ENCODE measurements around the gene EIF4E.
A peak's percentile ranks its signal among the peaks of the same experiment; 100 is the strongest.
"Not testable (repeated sequence)": the region's sequence is repeated elsewhere in the genome, so short reads cannot be mapped to it uniquely, and the experiment has no call there.

The EIF4E gene

DNA sequence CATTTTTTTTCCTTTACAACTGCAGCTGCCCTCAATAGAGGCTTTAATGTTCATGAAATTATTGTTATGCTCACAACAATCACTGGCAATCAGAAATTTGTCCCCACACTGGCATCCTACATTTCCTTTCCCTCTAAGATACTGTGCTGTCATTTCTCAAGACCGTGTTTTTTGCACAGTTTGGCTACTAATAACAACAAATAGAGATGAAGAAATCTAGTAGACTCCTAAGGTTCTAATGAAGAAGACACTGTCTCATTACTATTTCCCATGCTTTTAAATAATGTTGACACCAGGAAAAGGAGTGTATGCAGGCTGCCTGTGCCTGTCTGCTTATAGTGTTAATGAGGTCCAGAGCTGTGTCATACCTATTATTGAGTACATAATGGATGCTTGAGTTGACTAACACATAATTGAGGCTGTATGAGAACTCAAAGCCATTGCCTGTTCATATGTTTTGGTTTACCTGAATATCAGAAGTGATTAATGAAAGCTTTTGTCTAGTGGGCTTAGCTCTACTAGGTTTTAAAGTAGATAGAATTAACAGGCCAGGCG is 1.5 kb upstream of the EIF4E start:
- no peak for DNase-seq

DNA sequence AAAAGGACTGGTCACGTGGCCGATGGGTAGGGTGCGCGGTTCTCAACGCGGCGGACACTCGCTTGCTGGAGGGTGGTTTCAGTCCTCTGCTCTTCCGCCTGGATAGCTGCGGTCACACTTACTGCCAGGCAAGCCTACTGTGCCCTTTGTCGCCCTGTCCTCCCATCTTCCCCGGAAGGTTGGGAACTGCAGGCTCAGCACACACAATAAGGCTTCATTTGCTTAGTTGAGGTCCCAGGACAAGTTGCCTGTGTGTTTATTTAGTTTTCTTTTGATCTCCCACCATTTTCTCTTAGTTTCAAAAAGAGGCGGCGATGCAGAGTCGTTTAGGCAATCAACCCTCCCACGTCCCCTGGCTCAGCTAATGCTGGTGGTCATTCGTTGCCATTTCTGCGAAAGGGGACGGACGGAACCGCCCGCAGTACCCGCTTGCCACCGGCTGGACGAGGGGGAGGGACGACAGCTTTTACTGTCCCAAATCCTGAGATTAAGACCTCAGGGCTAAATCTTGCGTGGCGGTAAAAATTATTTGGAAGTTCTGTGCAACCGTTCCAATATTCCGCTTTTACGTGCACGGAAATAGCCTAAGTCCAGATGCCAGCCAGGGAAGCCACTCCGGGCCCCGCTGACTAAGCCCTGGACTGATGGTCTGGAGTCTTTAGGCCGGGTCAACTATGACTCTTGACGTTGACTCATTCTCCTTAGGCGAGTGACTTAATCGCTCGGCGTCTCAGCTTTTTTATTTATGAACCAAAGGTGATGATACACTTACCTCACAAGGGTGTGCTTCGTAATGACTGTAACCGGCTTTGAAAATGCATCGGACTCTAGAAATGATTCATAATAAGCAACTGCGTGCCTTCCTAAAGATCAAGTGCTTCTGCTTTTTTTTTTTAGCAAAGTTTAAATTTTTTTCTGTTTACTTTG is 671 bp upstream of the EIF4E start:
- DNase-seq = no peak

DNA sequence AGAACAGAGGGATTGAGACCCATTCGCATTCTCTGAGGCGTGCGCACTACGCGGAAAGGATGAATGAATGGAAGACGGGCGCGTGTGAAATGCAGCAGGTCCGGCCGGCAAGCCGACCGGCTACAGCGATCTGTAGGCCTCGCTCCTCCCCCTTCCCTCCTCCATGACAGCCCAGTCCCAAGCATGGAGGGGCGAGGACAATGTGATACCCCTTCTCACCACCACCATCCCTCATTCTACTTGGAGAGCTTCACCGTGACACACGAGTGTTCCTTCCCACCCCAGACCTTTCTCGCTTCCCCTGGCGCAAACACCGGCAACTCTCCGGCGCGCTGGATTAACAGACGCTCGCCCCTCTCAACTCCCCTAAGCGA is 815 bp downstream of the EIF4E start:
- DNase-seq = peak; percentile 35

DNA sequence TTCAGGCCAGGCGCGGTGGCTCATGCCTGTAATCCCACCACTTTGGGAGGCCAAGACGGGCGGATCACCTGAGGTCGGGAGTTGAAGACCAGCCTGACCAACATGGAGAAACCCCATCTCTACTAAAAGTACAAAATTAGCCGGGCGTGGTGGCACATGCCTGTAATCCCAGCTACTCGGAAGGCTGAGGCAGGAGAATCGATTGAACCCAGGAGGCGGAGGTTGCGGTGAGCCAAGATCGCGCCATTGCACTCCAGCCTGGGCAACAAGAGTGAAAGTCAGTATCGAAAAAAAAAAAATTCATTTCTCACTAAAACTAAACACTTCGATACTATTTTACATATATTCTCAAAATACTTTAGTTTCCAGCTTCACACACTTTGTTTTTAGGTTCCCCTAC is 2.7 kb downstream of the EIF4E start:
- DNase-seq = not testable (repeated sequence)

DNA sequence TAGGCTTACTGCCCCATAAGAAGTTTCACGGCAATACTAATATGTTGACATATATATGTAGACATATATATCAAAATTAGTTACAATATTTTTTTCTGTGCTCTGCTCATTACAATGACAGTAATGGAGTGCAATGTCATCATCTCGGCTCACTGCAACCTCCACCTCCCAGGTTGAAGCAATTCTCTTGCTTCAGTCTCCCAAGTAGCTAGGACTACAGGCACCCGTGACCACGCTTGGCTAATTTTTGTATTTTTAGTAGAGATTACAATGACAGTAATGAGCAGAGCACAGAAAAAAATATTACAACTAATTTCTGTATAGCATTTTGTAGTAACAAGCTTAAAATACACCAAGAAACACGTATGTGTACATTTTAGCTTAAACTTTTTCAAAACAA is 7.6 kb downstream of the EIF4E start:
- DNase-seq = no peak

DNA sequence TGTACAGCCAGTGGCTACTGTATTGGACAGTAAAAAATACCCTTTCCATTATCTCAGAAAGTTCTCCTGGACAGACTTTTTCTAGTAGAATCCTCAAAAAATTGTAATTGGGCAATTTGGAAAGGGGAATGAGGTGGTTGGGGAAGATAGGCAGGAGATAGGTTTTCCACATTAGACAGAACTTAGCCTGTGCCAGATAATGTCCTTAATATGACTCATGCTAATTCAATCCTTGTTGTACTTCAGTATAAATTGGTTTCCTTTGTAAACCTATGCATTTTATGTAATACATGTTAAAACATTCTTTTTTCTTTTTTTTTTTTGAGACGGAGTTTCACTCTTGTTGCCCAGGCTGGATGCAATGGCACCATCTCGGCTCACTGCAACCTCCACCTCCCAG is 8.9 kb downstream of the EIF4E start:
- no peak for DNase-seq

DNA sequence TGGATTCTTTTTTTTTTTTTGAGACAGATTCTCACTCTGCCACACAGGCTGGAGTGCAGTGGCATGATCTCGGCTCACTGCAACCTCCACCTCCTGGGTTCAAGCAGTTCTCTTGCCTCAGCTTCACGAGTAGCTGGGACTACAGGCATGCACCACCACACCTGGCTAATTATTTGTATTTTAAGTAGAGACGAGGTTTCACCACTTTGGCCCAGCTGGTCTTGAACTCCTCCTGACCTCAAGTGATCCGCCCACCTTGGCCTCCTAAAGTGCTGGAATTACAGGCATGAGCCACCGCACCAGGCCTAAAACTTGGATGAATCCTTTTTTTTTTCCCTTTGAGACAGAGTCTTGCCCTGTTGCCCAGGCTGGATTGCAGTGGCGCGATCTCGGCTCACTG is 18.2 kb downstream of the EIF4E start:
- not testable (repeated sequence) for DNase-seq

DNA sequence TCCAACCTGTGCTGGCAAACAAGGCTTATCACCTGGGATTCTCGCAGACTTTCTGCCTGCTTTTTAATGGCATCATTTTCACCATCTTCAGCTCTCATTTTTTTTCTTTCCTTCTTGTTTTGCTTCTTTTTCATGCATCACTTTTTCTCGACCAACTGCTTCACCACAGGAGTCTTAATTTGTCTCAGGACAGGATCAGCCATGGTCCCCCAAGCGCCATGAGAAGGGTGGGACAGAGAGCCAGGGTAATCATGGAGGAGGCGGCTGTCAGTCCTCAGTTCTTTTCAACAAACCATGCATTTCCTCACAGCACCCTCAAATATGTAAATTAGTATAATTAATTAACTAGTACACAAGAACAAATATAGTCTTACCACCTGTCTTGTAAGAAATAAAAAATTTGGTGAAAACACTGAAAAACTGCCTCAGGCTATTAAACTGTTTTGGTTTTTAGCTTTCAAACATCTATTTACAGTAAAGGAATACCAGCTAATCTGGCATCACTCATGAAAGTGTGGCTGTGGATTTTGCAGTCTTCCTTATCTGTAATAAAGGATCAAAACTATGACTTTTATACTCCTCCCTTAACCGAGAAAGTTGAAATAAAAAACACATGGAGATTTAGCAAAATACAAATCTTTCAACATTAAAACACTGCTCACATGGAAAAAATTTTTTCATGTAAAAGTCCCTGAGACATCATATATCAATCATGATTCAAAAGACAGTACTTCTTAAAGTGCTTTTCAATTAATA is 19.1 kb downstream of the EIF4E start:
- no peak for DNase-seq

DNA sequence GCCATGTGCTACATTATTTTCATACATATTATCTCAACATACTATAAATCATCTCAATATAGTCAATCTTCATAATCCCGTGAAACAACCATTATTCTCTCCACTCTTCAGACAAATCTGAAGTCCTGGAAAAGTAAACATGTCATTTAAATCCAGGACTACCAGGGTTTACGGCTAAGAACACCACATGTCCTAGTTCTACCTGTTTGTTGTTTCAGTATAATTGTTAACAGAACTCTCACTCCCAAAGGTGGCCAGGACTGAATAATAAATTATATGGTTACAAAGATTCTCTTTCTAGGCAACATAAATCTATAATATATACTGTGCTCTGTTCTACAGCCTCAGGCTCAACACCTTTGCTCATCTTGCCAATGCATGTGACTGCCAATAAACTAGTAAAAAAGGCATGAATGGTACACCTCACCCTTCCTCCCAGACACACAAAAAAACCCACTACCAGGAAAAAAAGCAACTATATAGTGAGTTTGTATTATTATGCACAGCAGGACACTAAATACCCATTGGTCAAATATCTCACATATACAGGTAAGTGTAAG is 20.1 kb downstream of the EIF4E start:
- DNase-seq = no peak

DNA sequence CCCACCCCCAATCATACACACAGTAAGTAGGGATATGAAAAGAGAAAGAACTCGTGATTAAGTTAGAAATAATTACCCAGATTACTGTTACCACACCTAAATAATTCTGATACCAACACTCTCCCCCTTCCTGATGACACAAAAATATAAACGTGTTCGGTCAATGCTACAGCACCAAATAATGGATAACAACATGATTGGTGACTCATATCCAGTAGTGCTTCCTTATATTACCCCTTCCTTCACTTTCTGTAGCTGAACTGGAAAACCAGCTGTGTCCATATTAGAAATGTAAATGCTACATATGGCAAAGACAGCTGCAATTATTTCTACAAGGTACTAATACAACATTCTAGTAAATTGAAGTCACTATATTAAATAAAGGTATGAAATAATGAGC is 20.8 kb downstream of the EIF4E start:
- no peak for DNase-seq

DNA sequence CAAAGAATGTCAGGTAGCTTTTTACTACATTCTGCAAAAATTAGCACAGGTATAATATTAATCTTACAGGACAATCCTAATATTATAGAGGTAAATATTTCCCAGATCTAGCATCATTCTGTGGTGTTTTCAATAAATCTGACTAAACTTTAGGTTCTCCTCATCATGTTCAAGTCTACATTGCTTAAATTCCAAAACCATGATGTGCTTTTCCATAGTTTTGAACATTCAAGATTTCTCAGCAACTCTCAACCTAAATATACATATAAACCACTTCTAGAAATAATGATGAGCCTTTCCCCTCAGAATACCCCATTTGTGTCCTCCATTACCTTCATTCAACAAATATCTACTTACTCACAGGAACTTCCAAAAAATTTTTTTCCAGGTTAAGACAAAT is 23.1 kb downstream of the EIF4E start:
- DNase-seq = no peak

DNA sequence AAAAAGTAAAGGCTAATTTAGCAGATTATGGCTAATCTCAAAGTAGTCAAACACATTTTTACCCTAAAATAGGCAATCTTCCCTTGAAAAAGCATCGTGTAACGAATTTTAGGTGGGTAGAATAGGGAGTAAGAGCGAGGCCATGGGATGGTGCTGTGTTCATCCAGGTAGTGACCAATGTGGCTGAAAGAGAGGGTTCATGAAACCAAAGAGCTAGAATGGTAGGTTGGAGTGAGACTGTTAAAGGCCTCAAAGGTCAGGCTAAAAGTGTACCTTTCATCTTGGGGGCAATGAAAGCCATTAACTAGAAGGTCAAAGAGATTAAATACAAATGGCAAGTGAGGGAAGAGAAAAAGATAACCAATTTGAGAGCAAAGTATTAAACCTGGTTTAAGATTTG is 23.6 kb downstream of the EIF4E start:
- no peak for DNase-seq

DNA sequence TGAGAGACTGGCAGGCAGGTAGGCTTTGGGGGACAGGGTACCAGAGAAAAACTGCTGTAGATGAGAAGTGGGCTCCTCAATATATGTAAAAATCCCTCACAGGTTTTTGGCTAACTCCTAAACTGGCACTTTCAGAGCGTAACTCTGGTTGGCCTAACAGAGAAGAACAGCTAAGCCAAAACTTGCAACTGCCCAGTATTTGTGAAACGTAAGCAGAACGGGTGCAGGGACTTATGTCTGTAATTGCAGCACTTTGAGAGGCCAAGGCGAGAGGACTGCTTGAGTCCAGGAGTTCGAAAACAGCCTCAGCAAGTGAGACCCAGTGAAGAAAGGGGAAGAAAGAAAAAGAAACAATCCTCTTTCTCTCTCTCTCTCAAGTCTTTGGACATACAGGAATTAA is 25.0 kb downstream of the EIF4E start:
- no peak for DNase-seq

DNA sequence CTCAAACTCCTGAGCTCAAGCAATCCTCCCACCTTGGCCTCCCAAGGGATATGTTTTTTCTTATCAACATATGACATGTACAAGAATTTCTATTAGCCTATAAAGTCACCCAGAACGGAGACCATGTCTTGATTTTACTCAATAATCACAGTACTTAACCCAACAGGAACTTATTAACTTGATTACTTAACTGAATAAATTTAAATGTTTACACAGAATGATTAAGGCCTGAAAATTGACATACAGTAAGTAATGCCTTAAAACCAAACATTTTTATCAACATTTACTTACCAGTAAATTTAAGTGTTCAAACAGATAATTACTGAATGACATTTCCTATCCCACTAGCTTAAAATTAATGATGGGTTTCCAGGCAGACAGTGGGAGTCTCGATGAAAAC is 25.4 kb downstream of the EIF4E start:
- DNase-seq = no peak

DNA sequence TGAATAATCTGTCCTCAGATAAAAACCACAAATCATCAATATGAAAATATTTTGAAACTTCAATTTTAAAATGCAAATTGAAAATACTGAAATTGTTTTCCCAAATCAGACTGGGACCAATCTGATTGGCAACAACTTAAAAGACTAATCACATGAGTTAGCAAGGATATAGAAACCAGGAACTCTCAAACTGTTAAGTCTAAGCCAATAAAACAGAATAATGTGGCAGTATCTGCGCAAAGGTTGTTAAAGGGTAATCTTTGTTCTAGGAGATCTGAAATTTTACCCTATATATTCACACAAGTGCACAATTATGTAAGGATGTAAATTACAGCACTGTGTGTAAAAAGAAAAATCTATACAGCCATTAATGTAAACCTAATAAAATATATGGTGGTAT is 29.7 kb downstream of the EIF4E start:
- no peak for DNase-seq

DNA sequence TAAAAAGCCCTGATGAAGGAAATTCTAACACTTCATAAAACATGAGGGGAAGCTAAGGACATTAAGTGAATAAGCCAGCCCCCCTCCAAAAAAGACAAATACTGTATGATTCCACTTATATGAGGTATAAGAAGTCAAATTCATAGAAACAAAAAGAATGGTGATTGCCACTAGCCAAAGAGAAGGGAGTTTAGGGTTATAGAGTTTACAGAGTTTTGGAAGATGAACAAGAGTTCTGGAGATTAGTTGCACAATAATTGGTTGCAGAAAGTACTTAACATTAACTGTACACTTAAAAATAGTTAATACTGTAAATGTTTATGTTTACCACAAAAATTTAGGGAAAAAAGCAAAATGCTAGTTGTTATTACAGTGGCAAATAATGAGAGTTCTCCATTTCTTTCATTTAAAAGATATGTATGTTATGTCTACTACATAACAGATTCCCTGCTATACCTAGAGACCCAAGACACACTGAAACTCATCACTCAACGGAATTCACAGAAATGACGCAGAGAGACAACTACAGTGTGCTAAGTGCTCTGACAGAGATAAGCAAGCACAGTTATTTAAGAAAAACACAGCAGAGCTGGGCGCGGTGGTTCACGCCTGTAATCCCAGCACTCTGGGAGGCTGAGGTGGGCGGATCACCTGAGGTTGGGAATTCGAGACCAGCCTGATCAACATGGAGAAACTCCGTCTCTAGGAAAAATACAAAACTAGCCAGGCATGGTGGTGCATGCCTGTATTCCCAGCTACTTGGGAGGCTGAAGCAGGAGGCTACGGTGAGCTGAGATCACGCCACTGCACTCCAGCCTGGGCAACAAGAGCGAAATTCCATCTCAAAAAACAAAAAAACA is 37.2 kb downstream of the EIF4E start:
- DNase-seq = no peak

DNA sequence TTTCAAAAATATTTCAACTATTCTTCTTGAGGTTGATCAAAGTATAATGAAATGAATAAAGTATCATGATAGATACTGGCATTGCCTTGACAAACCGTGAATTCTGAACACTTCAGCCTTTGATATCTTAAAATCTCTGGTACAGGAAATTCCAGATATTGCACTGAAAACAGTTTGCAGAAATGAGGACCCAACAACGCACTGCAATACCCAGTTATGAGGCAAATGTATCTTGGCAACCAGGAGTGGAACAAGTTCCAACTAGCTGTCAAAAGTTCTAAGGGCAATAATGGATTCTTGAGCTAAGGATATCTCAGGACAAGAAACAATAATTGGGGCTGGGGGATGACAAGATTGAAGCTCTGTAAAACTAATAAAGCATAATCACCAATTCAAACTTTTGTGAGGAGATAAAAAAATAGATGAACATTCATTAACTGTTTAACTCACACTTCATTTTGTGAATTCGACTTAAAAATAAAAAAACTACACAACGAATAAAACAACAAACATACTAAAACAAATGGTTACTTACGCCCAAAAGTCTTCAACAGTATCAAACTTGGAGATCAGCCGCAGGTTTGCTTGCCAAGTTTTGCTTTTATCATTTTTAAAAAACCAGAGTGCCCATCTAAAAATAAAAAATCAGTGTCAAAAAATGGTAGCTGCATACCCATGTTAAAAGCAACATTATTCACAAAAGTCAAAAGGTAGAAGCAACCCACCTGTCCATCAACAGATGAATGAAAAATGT is 38.1 kb downstream of the EIF4E start:
- DNase-seq = no peak

DNA sequence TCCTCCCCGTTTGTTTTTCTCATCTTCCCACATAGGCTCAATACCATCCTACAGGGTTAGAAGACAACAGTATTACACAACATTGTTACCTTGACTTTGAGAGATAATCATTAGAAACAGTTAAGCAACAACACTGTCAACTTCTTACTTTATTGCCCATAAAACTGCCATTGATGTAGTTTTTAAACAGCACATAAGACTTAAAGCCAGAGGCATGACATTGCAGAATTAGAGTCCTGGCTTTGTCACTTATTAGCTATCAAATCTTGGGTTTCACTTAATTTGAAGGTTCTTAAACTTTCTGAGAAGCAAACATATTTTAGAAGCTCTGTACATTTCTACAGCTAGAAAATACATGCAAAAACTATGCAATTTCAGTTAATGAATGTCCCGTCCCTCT is 41.8 kb downstream of the EIF4E start:
- DNase-seq = no peak

DNA sequence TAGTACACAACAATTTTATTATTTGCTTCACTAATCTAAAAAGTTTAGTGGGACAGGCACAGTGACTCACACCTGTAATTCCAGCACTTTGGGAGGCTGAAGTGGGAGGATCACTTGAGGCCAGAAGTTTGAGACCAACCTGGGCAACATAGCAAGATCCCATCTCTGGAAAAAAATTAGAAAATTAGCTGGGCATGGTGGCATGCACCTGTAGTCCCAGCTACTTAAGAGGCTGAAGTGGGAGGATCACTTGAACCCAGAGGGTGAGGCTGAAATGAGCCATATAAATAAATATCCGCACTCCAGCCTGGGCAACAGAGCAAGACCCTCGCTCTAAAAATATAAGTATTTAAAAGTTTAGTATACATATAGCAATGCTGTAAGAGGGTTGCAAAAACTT is 42.6 kb downstream of the EIF4E start:
- DNase-seq = not testable (repeated sequence)

DNA sequence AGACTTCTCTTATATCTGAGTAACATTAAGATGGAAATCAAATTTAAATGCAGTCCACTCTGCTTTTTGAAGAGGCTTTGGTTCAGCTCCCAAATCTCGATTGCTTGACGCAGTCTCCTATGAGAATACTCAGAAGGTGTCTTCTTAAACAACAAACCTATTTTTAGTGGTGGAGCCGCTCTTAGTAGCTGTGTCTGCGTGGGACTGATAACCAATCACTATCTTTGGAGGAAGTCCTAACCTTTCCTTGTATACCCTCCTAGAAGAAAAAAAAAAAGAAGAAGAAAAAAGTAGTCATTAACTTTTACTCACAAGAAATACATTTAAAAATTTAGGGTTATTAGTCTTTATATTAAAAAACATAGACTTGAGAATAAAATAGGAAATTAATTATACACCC is 48.0 kb downstream of the EIF4E start:
- DNase-seq = not testable (repeated sequence)

DNA sequence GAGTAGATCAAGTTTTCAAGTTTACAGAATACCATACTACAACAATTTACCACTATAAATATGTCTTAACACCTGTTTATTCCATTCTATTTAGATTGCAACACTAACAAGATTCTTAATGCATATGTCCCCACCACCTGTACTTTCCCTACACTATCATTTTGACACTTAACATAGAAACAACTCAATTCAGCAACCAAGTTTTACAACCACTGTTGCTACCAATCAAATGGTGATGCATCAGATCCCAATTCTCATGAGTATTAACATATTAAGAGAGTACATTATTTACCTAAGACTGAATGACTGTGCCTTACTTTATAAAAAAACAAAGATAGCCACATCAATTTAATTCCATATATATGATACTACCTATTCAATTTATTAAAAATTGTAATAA is 49.4 kb downstream of the EIF4E start:
- no peak for DNase-seq

DNA sequence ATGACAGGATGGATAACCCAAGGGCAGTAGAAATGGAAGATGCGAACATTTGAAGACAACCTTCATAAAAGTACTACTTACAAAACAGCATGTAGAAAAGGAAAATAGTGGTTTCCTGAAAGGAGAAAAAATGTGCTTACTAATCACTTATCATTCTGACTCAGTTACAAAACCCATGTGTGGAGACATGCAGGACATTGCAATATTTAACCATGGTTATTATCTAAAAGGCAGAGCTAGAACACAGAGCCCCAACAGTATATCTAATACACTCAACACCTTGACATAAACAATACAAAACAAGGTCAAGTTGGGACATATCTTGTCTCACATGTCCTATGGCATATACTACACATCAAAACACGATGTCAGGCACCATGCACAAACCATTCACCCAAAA is 55.9 kb downstream of the EIF4E start:
- no peak for DNase-seq
